GM19463 (cell line): Measurements from ENCODE around the gene DNAH3.
"Not testable (repeated sequence)": the region's sequence is repeated elsewhere in the genome, so short reads cannot be mapped to it uniquely, and the experiment has no call there.

Source experiments
- ATAC-seq: cut with Tn5 transposase; IDR thresholded peaks from one replicate; pipeline ENCODE4 v1.9.1; 2021; ENCODE audit warnings: mild to moderate bottlenecking, moderate library complexity; ENCODE audit not compliant: unreplicated experiment

The DNAH3 gene

DNA sequence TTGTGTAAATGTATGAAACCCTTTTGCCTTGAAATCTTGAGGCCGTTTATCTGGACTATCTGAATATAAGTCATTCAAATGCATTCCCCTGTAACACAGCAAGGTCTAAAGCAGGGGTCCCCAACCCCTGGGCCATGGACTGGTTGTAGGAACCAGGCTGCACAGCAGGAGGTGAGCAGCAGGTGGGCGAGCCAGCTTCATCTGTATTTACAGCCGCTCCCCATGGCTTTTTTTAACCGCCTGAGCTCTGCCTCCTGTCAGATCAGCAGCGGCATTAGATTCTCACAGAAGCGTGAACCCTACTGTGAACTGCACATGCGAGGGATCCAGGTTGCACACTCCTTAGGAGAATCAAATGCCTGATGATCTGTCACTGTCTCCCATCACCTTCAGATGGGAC is 24.1 kb downstream of the DNAH3 start:
- no peak for ATAC-seq

GRCh38 chr16:21125191-21125590 is 25.5 kb downstream of the DNAH3 start:
- no peak for ATAC-seq

DNA sequence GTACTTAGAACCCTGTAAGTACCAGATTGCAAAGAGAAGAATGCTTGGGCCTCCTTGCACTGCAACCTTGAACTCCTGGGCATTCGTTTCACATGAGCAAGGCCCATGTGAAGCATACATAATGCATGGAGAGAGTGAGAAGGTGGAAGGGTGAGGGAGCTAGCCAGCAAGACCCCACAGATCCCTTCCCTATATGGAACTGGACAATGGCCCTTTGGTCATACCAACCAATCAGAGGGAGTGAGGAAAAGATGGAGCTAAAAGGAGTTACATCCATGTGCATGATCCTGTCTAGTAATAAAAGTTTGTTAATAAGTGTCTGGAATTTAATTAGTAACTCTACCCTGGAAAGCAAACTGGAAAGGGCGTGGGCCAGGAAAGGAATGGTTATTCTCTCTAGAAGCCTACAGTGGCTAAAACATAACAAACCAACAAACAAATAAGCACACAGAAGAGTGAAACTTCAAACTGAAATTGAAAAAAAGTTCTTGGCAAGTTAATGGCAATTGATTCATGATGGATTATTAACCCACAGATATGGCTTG is 29.6 kb downstream of the DNAH3 start:
- ATAC-seq: no peak

GRCh38 chr16:21117567-21117966 is 33.1 kb downstream of the DNAH3 start:
- ATAC-seq: no peak

DNA sequence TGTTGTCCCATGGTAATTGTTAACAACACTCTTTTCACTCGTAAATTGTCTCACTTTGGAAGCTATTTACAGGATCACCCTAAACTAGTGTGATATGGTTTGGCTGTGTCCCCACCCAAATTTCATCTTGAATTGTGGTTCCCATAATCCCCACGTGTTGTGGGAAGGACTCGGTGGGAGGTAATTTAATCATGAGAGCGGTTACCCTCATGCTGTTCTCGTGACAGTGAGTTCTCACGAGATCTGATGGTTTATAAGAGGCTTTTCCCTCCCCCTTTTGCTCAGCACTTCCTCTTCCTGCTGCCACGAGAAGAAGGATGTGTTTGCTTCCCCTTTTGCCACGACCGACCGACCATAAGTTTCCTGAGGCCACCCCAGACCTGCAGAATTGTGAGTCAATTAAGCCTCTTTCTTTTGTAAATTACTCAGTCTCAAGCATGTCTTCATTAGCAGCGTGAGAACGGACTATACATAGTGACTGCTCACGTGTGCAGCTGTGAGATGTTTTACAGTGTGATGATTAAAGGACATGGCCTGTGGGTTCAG is 34.4 kb downstream of the DNAH3 start:
- ATAC-seq: no peak

DNA sequence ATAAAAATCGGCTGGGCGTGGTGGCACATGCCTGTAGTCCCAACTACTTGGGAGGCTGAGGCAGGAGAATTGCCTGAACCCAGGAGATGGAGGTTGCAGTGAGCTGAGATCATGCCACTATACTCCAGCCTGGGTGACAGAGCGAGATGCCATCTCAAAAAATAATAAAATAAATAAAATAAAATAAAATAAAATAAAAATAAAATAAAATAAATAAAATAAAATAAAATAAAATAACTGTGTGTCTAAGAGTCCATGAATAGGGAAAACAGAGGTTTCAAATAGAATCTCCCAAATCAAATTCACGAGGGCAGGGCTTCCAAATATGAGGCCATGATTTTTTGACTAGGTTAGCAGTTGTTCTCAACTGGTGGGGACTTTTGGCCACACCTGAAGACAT is 35.1 kb downstream of the DNAH3 start:
- ATAC-seq: not testable (repeated sequence)

- no peak for ATAC-seq
Measured at GRCh38 chr16:21103941-21104860, 46.4 kb downstream of the DNAH3 start.

- no peak for ATAC-seq
Measured at GRCh38 chr16:21101631-21102420, 48.8 kb downstream of the DNAH3 start.

- no peak for ATAC-seq
Measured at GRCh38 chr16:21100447-21100846, 50.2 kb downstream of the DNAH3 start.

DNA sequence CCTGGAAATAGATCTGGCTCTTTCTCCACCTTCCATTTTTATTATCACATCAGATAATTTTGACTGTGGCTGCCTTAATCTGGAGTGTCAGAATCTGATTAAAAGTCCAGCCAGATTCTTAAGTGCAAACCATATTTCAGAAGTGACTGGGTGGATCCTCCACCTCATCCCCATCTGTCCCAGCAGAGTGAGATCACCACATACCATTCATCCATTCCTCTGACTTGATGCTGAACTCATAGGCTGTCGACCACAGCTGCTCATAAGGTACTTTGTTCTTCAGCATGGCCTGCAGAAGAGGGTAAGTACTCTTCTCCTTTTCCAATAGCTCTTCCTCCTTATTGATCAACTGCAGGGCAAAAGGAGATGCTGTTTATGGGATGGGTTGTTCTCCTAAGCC is 53.5 kb downstream of the DNAH3 start:
- no peak for ATAC-seq

DNA sequence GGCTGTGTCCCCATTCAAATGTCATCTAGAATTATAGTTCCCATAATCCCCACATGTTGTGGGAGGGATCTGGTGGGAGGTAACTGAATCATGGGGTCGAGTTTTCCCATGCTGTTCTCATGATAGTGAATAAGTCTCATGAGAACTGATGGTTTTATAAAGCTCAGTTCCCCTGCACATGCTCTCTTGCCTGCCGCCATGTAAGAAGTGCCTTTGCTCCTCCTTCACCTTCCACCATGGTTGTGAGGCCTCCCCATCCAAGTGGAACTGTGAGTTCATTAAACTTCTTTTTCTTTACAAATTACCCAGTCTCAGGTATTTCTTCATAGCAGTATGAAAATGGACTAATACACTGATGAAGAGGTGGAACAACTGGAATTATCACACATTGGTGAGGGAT is 55.9 kb downstream of the DNAH3 start:
- ATAC-seq: not testable (repeated sequence)

- no peak for ATAC-seq
Measured at GRCh38 chr16:21092951-21093350, 57.7 kb downstream of the DNAH3 start.

- no peak for ATAC-seq
Measured at GRCh38 chr16:21088646-21089538, 61.8 kb downstream of the DNAH3 start.

DNA sequence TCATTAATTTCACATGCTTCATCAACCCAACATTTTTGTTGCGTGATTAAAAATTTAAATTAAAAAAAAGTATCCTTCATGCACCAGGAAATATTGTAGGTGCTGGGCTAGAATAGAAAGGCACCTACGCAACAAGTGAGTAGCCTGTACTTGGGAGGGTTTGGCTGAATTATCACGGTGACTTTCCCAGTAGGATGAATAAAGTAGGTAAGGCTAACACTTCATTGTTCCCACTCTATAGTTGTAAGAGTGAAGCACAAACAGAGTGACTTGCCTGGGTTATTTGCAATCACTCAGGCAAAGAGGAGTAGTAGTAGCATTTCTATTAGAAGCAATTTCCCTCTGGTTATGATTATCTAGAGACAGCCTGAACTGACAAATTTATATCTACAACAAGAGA is 62.5 kb downstream of the DNAH3 start:
- no peak for ATAC-seq

- ATAC-seq: no peak
Measured at GRCh38 chr16:21084631-21085225, 65.9 kb downstream of the DNAH3 start.

DNA sequence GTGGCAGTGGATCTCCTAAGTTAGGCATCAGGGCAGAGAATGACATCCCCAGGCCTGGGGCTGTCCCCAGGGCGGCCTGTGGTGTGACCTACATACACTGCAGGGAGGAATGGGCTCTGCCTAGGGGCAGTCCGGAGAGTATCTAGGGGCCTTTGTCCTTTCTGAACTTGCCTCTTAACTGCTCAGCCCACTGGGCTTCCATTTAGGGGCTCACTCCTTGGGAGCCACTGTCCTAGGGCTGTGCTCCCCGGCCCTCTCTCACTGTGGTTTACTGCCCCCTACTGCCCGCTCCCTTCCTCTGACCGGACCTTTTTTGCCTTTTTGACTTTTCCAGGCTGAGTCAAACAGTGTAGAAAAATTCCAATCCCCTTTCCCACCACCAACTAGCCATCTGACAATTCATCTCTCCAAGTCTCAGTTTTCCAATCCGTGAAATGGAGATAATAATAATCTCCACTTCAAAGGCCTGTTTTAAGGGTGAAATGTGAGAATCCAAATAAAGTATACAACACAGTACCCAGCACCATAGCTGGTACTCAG is 66.8 kb downstream of the DNAH3 start:
- ATAC-seq: no peak

GRCh38 chr16:21081329-21081728 is 69.3 kb downstream of the DNAH3 start:
- ATAC-seq: no peak

GRCh38 chr16:21078563-21078962 is 72.1 kb downstream of the DNAH3 start:
- ATAC-seq: no peak

GRCh38 chr16:21076186-21076883 is 74.3 kb downstream of the DNAH3 start:
- ATAC-seq: no peak
